Islet of Langerhans (tissue), 1 donor: ENCODE results near the gene MAST2.
A peak's percentile ranks its signal among the peaks of the same experiment; 100 is the strongest.
"Not testable (repeated sequence)": the region's sequence is repeated elsewhere in the genome, so short reads cannot be mapped to it uniquely, and the experiment has no call there.

ENCODE experiments used
- FAIRE-seq: peaks from one replicate; lab custom pipeline; 2011; peaks lifted over from hg19 to GRCh38; lab: Jason Lieb, UNC

MAST2 gene

DNA sequence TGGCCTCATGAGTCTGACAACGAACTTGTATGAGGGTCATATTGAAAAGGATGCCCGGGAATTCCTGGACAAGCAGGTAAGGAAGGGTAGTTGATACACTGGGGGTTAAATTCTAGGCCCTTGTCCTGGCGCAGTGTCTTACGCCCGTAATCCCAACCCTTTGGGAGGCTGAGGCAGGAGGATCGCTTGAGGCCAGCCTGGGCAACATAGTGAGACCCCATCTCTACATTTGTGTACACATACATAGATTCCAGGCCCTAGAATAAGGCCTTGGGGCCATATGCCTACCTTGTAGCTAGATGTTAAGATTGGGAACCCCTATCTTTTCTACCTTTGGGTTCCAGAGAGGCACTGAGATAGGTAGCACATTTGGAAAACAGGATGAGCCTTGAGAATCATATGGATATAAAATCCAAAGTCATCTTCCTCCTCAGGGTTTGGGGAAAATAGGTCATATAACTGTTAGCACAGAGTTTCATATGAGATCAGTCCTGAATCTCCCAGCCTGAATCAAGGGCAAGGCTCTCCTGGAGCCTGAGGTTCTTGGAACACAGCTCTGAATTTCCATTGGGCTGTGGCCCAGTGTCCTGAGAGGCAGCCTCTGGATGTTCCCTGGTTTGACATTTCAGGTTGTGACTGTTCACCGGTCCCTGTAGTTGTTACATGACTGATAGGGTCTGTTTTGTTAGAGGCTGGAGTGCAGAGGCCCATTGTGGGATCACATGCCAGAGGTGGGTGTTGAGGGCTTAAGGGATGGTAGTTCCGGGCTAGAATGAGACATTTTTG is 224.6 kb downstream of the MAST2 start:
- FAIRE-seq = no peak

DNA sequence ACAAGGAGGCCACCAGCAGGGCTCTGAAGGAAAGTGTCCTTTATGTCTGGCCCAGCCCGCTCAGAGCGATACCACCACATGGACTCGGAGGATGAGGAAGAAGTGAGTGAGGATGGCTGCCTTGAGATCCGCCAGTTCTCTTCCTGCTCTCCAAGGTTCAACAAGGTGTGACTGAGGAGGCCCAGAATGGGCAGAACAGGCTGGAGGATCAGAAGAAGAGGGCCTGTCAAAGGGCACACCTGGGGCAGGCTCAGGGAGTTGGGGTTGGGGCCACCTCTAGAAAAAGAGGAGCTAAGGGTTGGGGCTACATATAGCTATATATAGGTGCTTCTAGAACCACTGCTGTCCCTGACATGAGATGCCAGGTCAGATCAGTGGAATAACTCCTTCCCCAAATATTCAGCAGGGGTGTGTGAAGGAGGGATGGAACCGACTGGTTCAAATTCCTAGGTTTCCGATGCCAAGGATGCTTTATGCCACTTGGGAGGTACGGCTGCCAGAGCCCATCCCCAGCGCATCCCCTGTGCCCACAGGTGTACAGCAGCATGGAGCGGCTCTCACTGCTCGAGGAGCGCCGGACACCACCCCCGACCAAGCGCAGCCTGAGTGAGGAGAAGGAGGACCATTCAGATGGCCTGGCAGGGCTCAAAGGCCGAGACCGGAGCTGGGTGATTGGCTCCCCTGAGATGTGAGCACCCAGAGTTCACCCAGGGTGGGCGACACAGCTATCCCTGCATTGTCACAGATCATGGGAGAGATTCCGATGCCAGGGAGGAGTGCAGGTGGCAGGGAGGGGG is 226.9 kb downstream of the MAST2 start:
- no peak for FAIRE-seq

DNA sequence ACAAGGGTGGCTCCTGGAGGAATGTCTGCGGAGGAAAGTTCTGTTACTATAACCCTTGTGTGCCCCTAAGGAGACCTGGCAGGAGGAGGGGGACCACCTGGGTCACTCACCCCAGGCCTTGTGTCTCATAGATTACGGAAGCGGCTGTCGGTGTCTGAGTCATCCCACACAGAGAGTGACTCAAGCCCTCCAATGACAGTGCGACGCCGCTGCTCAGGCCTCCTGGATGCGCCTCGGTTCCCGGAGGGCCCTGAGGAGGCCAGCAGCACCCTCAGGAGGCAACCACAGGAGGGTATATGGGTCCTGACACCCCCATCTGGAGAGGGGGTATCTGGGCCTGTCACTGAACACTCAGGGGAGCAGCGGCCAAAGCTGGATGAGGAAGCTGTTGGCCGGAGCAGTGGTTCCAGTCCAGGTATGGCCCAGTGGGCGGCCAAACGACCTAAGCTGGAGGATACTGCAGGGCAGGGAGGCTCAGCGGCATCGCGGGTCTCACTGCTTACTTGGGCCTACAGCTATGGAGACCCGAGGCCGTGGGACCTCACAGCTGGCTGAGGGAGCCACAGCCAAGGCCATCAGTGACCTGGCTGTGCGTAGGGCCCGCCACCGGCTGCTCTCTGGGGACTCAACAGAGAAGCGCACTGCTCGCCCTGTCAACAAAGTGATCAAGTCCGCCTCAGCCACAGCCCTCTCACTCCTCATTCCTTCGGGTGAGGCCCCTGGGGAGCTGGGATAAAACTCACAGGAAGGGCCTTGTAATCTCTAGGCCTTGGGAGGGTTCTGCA is 227.7 kb downstream of the MAST2 start:
- FAIRE-seq = no peak

DNA sequence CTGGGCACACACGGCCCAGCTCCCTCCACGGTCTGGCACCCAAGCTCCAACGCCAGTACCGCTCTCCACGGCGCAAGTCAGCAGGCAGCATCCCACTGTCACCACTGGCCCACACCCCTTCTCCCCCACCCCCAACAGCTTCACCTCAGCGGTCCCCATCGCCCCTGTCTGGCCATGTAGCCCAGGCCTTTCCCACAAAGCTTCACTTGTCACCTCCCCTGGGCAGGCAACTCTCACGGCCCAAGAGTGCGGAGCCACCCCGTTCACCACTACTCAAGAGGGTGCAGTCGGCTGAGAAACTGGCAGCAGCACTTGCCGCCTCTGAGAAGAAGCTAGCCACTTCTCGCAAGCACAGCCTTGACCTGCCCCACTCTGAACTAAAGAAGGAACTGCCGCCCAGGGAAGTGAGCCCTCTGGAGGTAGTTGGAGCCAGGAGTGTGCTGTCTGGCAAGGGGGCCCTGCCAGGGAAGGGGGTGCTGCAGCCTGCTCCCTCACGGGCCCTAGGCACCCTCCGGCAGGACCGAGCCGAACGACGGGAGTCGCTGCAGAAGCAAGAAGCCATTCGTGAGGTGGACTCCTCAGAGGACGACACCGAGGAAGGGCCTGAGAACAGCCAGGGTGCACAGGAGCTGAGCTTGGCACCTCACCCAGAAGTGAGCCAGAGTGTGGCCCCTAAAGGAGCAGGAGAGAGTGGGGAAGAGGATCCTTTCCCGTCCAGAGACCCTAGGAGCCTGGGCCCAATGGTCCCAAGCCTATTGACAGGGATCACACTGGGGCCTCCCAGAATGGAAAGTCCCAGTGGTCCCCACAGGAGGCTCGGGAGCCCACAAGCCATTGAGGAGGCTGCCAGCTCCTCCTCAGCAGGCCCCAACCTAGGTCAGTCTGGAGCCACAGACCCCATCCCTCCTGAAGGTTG is 231.4 kb downstream of the MAST2 start:
- no peak for FAIRE-seq

DNA sequence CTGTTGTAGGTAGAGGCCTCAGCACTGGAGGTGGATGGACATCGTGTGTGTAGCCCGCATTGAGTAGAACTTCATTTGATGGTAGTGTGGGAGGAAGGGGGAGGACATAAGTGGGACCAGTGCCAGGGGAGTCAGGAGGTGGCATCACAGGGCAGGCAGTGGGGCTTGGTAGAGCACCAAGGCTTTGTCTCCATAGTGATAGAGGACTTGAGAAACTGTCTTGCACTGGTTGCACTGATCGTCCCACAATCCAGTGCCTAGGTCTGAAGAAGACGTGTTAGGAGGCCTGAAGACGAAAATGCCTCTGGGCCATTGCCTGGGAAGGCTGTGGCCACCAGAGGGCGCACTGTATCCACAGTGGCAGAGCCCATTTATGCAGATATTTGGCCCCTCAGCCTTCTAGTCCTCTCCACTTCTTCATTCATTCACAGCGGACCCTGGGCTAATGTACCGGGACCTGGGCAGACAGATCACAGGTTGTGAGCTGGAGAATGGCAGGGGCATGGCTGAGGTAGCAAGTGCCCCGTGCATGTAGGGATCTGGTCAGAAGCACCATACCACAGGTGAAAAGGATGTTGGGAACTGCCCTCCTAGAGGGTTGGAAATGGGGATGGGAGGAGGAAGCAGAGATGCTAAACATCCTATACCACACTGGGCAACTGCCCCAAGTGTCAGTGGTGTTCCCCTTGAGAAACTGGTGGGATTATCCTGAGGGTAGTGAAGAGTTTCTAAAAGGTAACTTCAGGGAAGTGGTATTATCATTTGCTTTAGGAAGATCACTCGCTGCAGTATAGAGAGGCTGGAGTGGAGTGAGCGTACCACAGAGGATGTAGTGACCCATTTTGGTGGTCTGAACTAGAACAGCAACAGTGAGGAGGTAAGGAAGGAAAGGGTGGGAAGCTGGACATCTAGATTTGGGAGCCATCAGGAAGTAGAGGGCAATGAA is 233.8 kb downstream of the MAST2 start:
- FAIRE-seq = no peak

DNA sequence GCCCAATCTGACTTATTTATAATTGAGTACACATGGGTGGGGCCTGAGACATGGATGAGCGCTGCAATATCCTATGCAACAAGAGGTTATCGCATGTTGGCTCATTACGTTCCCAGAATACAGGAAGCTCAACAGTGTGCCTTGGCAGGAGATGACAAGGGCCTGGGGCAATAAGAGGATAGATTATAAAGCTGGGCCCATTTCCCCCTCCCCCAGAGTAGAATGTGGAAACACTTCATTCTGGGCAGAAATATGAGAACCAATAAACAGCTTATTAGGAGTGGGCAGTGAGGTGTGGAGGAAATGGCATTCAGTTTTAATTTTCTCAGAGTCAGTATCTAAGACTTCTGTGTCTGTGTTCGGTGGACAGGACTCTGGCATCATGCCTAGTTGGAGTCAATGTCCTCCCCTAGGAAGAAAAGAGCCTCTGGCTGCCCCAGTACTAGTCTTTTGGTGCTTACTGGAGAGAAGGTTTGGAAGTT is 236.2 kb downstream of the MAST2 start:
- FAIRE-seq = no peak

DNA sequence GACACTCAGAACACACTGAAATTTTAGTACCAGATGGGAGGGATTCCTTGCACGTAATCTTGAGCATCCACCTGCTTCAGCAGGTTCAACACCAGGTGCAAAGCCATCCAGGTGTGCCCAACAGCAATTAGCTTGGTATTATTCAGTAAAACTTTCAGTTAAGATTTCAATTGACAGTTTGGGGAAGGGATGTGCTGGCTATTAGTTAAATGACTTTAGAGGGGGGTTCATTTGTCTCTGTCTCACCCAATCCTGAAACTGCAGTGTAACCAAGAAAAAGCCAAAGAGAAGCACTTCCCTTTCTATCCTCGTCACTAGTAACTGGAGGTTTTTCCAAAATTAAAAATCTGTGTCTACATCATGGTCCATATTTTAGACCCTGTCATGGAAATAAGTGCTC is 238.1 kb downstream of the MAST2 start:
- FAIRE-seq = no peak

DNA sequence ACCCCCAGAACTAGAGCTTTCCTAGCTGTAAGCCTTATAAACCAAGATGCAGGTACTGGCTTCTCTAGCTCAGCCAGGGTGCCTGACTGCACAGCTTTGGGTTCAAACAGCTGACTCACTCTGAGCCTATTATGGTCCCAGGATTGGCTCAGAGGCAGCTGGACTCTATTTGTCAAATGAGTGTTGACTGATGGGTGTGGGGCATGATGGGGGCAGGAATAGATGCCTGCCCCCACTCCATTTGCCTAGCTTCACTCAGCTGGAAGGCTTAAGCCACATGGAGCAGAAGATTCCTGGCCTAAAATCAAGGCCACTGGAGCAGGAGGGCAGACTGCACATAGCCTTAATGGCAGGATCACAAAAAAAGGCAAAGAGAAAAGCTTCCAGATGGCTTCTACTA is 238.6 kb downstream of the MAST2 start:
- peak; percentile 89 for FAIRE-seq

DNA sequence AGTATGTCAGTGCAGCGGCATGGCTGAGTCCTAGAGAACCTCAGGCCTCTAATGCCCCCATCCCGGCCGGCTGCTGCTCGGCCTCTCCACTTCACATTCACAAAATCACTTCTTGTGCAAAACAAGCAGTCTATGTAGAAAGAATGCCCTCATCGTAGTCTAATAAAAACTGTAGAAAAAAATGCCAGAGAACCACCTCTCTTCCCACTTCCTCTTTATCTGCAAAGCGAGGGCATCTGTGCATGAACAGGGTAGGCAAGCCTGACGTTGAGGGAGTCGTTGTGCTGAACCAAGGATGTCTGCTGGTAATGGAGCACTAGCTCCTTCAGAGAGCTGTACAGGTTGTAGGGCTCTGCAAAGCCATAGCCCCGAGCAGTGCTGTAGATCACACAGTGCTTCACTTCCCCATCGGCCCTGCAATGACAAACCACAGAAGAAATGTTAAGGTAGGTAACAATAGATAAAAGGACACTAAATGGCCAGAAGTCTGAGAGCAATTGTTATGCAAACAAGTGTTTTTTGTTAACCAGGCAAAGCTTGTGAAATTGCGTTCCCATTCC is 240.1 kb downstream of the MAST2 start:
- FAIRE-seq = no peak

DNA sequence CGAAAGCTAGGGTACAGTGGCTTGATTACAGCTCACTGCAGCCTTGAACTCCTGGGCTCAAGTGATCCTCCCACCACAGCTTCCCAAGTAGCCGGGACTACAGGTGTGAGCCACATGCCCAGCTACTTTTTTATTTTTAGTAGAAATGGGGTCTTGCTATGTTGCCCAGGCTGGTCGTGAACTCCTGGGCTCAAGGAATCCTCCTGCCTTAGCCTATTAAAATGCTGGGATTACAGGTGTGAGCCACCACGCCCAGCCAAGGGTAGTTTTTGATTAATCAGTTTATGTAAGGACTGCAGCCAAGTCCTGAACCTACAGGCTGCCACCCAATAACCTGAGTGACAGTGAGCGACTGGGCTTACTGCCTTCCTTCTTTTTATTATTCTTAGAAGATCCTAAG is 240.7 kb downstream of the MAST2 start:
- no peak for FAIRE-seq

DNA sequence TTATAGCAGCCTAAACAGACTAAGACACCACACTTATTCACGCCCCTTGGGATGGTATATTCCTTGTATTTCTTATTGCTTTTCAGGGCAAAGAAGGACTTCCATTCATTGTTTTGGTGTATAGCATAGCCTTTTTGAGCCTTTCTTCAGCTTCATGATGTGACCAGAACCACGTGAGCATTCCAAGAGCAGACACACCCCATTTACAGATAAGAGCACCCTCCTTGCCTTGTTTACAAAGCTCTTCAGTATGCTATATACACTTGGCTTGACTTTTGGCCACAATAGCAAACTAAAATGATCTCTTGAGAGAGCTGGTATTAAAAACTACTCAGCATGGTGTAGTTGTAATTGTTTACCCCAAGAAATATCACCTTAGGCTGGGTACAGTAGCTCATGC is 250.3 kb downstream of the MAST2 start:
- FAIRE-seq = no peak

DNA sequence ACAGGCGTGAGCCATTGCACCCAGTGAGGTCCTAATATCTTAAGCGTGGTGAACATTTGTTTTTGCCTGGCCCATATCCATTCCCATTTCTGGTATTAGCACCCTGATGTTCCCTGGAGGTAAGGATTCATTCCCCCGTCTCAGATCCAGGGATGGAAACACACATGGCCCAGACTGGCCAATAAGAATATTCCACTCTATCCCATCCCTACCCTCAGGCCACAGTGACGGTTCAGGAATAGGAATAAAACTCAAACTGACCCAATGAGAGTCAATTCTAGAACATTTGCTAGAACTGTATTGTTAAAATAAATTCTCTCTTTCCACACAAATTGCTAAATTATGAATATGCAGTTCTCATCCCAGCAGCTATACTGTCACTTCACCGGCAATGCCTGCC is 252.9 kb downstream of the MAST2 start:
- no peak for FAIRE-seq

DNA sequence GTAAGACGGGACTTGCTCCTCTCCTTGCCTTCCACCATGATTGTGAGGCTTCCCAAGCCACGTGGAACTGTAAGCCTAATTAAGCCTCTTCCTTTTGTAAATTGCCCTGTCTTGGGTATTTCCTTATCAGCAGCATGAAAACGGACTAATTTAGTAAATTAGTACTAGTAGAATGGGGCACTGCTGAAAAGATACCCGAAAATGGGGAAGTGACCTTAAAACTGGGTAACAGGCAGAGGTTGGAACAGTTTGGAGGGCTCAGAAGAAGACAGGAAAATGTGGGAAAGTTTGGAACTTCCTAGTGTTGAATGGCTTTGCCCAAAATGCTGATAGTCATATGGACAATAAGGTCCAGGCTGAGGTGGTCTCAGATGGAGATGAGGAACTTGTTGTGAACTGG is 253.8 kb downstream of the MAST2 start:
- not testable (repeated sequence) for FAIRE-seq

DNA sequence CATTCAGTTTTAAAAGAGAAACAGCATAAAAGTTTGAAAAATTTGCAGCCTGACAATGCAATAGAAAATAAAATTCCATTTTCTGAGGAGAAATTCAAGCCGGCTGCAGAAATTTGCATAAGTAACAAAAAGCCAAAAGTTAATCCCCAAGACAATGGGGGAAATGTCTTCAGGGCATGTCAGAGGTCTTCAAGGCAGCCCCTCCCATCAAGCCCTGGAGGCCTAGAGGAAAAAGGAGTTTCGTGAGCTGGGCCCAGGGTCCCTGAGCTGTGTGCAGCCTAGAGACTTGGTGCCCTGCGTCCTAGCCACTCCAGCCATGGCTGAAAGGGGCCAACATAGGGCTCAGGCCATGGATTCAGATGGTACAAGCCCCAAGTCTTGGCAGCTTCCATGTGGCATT is 254.4 kb downstream of the MAST2 start:
- FAIRE-seq = no peak

DNA sequence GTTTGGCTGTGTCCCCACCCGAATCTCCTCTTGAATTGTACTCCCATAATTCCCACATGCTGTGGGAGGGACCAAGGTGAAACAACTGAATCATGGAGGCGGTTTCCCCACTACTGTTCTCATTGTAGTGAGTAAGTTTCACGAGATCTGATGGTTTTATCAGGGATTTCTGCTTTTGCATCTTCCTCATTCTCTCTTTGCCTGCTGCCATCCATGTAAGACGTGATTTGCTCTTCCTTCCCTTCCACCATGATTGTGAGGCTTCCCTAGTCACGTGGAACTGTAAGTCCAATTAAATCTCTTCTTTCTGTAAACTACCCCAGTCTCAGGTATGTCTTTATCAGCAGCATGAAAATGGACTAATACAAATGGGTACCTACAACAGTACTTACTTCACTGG is 255.5 kb downstream of the MAST2 start:
- no peak for FAIRE-seq

DNA sequence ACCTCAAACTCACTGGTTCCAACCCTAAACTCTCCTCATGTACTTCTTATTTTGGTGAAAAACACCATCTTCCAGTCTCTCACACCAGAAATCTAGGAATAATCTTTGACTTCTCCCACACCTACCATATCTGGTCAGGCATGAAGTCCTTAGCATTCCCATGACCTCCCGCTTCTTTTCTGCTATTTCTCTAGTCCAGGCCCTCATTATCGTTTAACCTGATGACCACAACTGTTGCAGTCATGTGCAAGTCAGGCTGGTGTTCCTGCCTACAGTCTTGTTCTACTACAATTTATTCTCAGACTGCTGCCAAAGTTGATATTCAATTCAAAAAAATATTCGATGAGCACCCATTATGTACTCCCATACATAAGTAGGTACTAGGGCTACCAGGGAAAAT is 257.7 kb downstream of the MAST2 start:
- no peak for FAIRE-seq

DNA sequence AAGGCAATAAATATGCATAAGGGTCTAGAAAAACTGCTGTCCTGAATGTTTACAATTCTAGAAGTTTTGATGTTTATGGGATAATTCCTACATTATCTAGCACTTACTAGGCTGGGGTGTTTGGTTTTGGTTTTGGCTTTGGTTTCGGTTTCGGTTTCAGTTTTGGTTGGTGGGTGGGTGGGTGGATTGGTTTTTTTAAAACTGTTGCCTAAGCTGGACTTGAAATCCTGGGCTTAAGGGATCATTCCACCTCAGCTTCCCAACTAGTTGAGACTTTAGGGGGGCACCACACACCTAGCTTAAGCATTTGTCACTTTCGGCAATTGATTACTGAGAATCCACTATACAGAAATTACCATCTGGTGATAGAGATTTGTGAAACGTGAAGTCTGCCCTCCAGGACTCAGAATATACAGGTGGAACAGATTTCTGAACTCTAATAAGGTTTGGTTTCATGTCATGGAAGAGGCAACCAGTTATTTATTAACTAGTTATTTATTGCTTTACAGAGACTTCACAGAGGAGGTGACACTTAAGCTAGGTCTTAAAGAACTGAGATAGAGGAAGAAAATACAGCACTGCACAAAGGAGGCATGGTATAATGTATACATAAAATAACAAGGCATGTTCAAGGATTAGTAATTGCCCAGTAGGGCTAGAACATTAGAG is 259.4 kb downstream of the MAST2 start:
- peak; percentile 41 for FAIRE-seq

DNA sequence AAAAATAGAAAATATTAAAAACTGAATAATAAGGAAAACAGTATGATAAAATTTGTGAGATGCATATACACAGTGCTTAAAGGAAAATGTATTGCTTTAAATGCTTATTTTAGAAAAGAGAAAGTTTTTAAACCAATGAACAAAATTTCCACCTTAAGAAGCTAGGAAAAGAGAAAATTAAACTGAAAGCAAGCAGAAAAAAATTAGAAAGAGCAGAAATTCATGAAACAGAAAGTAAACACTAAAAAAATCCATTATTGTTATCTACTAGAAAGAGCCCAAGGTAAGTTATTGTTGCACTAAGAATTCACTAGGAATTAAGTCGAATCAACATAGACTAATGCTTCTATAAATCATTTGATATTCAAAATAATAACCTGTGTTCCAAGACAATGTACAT is 261.3 kb downstream of the MAST2 start:
- no peak for FAIRE-seq

DNA sequence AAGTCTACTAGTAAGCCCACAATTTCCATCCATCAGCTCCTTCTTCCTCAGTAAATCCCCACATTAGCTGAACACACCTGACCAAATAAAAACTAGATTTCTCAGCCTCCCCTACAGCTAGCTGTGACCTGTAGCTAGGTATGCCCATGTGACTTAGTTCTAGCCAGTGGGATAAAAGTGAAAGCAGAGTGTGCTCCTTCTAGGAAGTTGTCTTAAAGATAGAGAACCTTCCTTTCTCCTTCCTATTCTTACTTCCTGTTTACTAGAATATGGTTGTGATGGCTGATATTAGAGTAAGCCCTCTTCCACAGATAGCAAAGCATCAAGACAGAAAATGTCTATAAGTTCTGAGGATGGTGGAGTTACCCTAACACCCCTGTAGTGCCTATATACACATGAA is 262.0 kb downstream of the MAST2 start:
- no peak for FAIRE-seq

DNA sequence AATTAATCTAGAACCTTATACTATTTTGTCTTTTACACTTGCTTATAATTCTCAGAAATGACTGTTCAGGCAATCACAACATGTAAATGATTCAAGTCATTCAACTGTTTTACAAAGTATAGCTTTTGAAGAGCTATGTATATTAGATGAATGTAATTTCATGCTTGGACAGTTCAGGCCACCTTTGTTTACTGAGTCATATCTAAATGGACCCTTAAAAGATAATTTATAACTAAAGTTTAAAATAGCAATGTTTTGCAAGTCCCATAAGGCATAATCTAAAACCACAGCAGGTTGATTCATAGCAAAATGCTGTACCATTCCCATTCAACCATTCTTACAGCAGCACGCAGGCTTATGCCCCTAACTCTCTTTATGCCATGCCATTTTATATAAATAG is 264.2 kb downstream of the MAST2 start:
- FAIRE-seq = peak; percentile 93
